CD1c-positive myeloid dendritic cell (primary cell): ENCODE data around the gene PLEKHG5.
"Not testable (repeated sequence)": the region's sequence is repeated elsewhere in the genome, so short reads cannot be mapped to it uniquely, and the experiment has no call there.

Experiments
- DNase-seq: peaks from one replicate; pipeline ENCODE4 v3.0.0-alpha.2; 2016; ENCODE audit errors: extremely low spot score

Gene PLEKHG5

DNA sequence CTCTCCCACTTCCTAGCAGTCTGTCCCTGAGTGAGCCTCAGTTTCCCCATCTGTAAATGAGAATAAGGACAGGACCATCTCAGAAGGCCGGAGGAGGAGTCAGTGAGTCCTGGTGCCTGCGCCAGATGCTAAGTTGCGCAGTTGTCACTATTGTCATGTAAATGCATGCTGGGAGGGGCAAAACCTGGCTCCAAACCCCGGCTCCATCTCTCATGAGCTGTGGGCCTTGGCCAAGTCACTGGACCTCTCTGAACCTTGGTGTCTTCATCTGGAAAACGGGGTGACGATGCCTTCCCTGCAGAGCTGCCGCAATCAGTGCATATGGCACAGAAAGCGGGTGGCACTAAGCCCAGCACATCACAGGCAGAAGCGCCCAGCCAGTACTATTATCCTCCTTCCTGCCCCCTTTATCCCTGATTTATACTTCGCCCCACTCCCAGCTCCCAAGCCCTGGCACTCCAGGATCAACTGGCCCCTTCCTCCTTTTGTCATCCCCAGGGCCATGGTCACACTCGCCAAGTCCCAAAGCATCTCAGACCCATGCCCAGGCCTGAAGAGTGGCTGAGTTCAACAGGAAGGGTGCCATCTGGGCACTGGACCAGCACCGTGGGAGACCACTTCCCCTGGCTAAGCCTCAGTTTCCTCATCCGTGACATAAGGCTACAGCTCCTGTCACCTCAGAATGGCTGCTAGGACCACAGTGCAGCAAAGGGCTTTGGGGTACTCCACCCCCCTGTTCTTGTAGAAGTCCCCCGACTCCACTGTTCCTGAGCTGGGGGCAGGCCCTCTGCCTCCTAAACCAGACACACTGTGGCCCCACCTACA is 4.3 kb upstream of the PLEKHG5 start:
- DNase-seq, result no peak

DNA sequence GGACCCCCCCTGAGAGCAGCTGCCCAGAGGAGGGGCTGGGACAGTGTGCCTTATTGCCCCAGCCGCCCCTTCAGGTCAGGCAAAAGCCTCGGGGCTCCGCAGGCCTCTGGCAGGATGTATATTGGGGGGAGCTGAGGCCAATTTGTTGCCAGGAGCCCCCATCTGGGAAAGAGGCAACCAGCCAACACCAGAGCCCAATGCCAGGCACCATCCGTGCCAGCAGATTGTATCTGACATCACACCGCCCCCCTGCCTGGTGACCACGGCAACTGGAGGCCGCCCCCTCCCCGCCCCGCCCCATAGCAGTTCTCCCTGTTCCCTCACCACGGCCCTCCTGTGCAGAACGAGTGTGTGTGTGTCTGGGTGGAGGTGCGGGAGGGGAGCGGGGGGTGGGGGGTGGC is 3.6 kb upstream of the PLEKHG5 start:
- no peak for DNase-seq

- no peak for DNase-seq
Observed at GRCh38 chr1:6494627-6495026, 3.2 kb upstream of the PLEKHG5 start.

GRCh38 chr1:6493834-6494223 is 2.4 kb upstream of the PLEKHG5 start:
- DNase-seq, result not testable (repeated sequence)

DNA sequence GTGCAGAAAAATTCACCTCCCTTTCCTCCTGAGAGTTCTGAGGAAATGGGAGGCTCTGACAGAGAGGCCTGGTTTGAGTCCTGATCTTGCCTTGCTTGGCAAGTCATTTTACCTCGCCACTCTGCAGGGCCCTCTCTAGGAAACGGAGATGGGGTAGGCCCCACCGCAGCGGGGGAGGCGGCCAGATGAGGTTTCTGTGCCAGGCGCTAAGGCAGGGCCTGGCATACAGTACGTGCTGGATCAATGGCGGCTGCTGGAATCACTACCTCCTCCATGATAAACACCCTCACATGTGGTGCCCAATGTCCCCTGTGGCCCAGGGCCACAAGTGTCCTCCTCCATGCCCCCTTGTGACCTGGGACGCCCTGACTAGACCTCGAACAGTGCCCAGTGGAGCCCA is 499 bp upstream of the PLEKHG5 start:
- no peak for DNase-seq

DNA sequence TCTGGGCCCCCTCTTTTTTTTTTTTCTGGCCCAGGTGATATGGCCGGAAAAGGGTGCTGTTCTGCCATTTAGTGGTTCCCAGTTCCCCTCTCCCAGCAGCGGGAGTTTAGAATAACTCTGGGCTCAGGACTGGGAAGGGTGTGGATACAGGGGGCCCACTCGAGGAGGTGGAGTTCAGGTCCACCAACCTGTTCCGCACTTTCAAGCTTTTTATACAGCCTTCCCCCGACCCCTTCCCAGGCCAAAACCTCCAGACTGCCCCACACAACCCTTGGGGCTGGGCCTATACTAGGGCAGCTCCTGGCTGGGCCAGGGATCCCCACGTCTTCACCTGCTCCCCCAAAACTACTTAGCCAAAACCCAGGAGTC is 402 bp downstream of the PLEKHG5 start:
- no peak for DNase-seq

- DNase-seq, result no peak
Observed at GRCh38 chr1:6490181-6491080, 1.0 kb downstream of the PLEKHG5 start.

DNA sequence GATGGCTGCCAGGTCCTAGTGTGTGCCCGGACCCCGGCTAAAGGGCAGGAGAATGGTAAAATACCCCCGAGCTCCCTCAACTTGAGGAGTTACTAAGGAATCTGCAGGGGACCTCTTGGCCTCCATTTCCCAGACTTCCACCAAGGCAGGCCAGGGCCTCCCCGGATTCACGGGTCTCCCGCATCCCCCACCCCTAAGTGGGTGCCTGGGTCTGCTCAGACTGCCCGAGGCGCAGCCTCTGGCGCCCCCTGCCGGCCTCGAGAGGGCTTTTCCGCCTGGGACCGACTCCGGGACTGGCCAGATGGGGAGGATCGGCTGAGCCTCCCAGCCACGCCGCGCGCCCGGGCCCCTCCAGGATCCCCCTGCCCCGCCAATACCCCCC is 1.7 kb downstream of the PLEKHG5 start:
- DNase-seq, result peak; percentile 83

DNA sequence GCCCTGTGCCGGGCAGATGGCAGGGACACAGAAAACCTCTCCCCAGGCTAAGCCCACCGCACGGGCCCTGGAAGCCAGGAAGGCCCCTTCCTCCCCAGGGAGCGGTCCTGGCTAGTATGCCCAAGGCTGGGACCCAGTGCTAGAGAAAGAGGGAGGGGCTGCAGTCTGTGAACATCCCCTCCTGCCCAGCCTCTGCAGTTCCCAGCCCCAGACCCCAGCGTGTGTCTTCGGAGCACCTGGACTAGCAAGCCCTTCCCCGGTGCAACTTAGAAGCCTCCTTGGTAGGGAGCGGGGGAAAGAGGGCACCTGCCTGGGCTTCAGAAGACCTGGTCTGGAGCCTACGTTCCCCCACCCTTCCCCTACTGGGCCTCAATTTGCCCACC is 2.1 kb downstream of the PLEKHG5 start:
- DNase-seq, result no peak

DNA sequence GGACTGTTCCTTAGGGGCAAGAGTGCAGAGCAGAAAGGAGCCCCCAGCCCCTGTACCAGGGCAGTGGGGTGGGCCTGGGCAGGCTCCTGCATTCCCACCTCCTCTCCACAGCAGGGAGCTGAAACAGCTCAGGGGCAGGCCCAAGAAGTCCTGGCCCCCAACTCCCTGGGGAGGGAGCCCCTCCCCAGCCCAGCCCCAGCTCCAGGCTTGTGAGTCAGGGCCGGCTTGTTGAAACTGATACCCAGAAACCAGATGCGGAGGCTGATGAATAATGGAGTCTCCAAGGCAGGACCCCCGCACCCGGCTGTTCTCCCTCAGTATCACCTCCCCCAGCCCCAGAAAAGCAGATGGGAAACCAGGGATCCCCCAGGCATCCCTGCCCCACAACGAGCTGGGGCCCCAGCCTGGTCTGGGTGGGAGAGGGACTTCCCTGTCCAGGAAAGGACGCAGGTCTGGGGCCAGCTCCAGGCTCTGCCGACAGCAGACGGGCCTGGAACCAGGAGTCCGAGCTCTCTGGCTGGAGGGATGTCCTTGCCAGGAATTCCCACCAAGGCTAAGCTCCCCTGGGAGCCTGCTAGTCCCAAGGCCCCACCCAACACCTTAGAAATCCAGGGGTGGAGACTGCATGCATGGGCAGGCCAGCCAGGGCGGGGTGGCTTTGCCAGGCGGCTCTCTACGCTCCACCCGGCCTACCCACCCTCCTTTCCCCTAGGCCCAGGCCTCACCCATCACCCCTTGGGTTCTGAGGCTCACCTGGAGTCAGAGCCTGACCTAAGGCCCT is 2.7 kb downstream of the PLEKHG5 start:
- DNase-seq, result no peak

DNA sequence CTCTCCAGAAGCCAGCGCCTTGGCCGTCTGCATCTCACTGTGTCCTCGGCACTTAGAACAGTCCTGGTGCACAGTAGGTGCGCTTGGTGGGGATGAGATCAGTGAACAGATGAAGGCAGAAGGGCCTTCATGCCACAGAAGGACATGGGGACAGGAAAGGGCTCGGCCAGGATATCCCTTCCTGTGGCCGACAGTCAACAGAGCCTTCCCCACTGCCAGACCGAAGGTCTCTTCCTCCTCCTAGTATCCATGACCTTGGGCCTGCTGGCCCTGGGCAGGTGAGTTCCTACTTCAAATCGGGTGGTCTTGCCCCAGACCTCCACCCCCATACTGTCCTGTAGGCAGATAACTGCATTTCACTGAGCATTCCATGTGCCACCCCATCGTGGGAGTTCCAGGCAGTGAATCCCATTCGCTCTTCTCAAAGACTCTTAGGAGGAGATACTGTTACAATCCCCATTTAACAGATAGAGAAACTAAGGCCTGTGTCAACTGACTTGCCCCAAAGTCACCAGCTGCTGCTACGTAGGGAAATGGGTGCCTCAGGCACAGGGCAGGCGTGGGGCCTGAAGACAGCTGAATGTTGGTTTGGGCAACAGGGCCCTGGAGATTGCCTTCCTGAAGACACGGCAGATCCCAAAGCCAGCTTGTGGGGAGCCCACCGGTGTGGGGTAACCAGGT is 3.5 kb downstream of the PLEKHG5 start:
- no peak for DNase-seq

GRCh38 chr1:6486433-6487011 is 4.9 kb downstream of the PLEKHG5 start:
- peak; percentile 87 for DNase-seq

- DNase-seq, result no peak
Observed at GRCh38 chr1:6485168-6486101, 6.0 kb downstream of the PLEKHG5 start.

DNA sequence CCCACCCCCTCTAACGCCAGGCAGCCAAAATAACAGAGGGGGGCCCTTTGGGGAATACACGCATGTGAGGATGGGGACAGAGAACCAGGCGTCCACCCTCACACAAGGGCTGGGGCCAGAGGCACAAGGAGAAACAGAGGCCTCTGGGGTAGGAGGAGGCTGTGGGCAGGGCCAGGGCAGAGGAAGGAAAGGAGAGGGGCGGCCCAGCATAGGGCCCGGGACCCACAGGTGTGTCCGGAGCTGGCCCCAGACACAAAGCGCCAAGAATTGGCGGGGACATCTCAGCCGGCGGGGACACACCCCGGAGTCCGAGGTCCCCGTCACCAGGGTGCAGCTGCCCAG is 6.7 kb downstream of the PLEKHG5 start:
- DNase-seq, result no peak

GRCh38 chr1:6483761-6484117 is 7.7 kb downstream of the PLEKHG5 start:
- no peak for DNase-seq

DNA sequence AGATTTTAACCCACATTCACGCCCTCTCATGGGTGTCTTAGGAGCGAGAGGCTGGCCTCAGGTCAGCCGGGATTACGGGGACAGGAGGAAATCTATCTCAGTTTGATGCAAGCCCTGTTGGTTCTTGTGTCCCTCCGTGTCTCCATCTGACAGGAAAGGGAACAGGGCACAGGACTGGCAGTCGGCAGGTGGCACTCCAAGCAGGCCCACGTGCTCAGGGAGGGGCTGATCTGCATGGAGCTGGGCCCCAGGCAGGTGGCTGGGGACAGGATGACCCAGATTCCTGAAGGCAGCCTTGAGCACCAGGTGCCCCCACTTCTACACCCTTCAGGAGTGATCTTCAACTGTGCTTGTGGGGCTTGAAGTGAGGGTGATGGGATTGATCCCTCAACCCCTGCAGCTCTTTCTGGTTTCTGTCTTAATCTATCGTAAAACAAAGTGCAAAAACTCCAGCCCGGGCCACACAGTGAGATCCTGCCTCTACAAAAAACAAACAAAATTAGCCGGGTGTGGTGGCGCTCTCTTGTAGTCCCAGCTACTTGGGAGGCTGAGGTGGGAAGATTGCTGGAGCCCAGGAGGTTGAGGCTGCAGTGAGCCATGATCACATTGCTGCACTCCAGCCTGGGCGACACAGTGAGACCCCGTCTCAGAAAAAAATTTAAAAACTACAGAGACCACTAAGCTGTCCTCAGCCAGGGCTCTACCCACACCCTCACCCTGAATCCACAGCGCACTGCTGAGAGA is 8.3 kb downstream of the PLEKHG5 start:
- DNase-seq, result no peak

GRCh38 chr1:6481820-6482219 is 9.6 kb downstream of the PLEKHG5 start:
- DNase-seq, result no peak

GRCh38 chr1:6477039-6477820 is 14.2 kb downstream of the PLEKHG5 start:
- DNase-seq, result no peak

DNA sequence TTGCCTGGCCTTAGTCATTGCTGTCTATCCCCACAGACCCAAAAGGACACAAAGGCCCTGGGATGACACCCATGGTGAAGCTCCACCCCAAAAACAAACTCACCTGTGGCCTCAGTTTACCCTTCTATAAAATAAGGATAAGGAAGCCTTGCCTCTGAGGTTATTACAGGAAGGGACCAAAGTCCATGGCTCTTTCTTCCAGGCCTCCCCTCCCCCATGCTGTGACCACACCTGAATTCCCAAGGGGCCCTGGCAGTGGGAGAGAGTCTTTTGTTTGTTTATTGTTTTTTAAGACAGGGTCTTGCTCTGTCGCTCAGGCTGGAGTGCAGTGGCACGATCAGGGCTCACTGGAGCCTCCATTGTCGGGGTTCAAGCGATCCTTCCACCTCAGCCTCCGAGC is 15.0 kb downstream of the PLEKHG5 start:
- DNase-seq, result no peak
